Nephron (organoid): ENCODE results near the gene SLC49A3.

Source experiments
- H3K27ac Mint-ChIP-seq, 3 experiments: 2 replicates each; pipeline ENCODE4 v1.8.0; 2020; ENCODE audit warnings: mixed read lengths in 3 of 3, mild to moderate bottlenecking in 2 of 3, moderate library complexity in 1 of 3
- H3K27me3 Mint-ChIP-seq: 2 replicates; pipeline ENCODE4 v1.8.0; 2021; ENCODE audit warnings: low read depth, mild to moderate bottlenecking, moderate library complexity, mixed read lengths
- H3K36me3 Mint-ChIP-seq: 2 replicates; pipeline ENCODE4 v1.8.0; 2020; ENCODE audit warnings: low read depth, mixed read lengths
- H3K4me1 Mint-ChIP-seq: 2 replicates; pipeline ENCODE4 v1.8.0; 2020; ENCODE audit warnings: mixed read lengths
- H3K4me3 Mint-ChIP-seq, 3 experiments: 2 replicates each; pipeline ENCODE4 v1.8.0; 2020; ENCODE audit warnings: mild to moderate bottlenecking in 3 of 3, mixed read lengths in 3 of 3, moderate library complexity in 2 of 3
- H3K9me3 Mint-ChIP-seq: 2 replicates; pipeline ENCODE4 v1.8.0; 2020; ENCODE audit warnings: mixed read lengths
- CTCF ChIP-seq, 3 experiments: fragments of 200-600 bp; sonication (generic); IDR thresholded peaks; one replicate each; pipeline ENCODE4 v1.5.0; 2021; ENCODE audit warnings: antibody characterized with exemption in 3 of 3; ENCODE audit not compliant: unreplicated experiment in 3 of 3

The SLC49A3 gene

GRCh38 chr4:687971-688853 is 739 bp downstream of the SLC49A3 start:
- no peak for TF ChIP-seq CTCF (IDR thresholded peaks at IDR 0.05; ENCODE audit: unreplicated experiment in 3 of 3)
- Mint-ChIP-seq H3K27me3 (no peaks in the 10 kb centered on the region), H3K4me1 (peaks cover 19% of the 10 kb centered on the region), H3K4me3 (peak overlapping the region; percentile 3 to 74 (median 62)), H3K27ac (no peak overlapping the region), H3K9me3 (no peaks in the 10 kb centered on the region), H3K36me3 (no peaks in the 10 kb centered on the region)

- Mint-ChIP-seq H3K9me3 (no peaks in the 10 kb centered on the region), H3K36me3 (no peaks in the 10 kb centered on the region), H3K4me3 (peak overlapping the region; percentile 3 to 74 (median 62)), H3K27me3 (no peaks in the 10 kb centered on the region), H3K27ac (no peak overlapping the region), H3K4me1 (peaks cover 19% of the 10 kb centered on the region)
- TF ChIP-seq CTCF (IDR thresholded peaks at IDR 0.05; ENCODE audit: unreplicated experiment in 3 of 3): no peak
Measured at GRCh38 chr4:687048-687970, 1.6 kb downstream of the SLC49A3 start.

GRCh38 chr4:686413-687040 is 2.4 kb downstream of the SLC49A3 start:
- no peak for TF ChIP-seq CTCF (IDR thresholded peaks at IDR 0.05; ENCODE audit: unreplicated experiment in 3 of 3)
- Mint-ChIP-seq H3K4me1 (peaks cover 19% of the 10 kb centered on the region), H3K4me3 (no peak overlapping the region), H3K27me3 (no peaks in the 10 kb centered on the region), H3K9me3 (no peaks in the 10 kb centered on the region), H3K36me3 (no peaks in the 10 kb centered on the region), H3K27ac (no peak overlapping the region)

- no peak for TF ChIP-seq CTCF (IDR thresholded peaks at IDR 0.05; ENCODE audit: unreplicated experiment in 3 of 3)
- no peak overlapping the region for H3K4me3 Mint-ChIP-seq
- H3K27me3 Mint-ChIP-seq: no peaks in the 10 kb centered on the region
- H3K27ac Mint-ChIP-seq: no peak overlapping the region
- H3K9me3 Mint-ChIP-seq: no peaks in the 10 kb centered on the region
- H3K4me1 Mint-ChIP-seq: peaks cover 19% of the 10 kb centered on the region
- H3K36me3 Mint-ChIP-seq: no peaks in the 10 kb centered on the region
Measured at GRCh38 chr4:685679-686412, 3.1 kb downstream of the SLC49A3 start.

GRCh38 chr4:684623-685327 is 4.2 kb downstream of the SLC49A3 start:
- Mint-ChIP-seq H3K27me3 (no peaks in the 10 kb centered on the region), H3K4me1 (peaks cover 19% of the 10 kb centered on the region), H3K4me3 (peak overlapping the region in 1 of 3 experiments; percentile 34), H3K9me3 (no peaks in the 10 kb centered on the region), H3K27ac (peak overlapping the region in 1 of 3 experiments; percentile 31), H3K36me3 (no peaks in the 10 kb centered on the region)
- no peak for TF ChIP-seq CTCF (IDR thresholded peaks at IDR 0.05; ENCODE audit: unreplicated experiment in 3 of 3)
